Thoracic aorta (tissue), 2 donors: ENCODE results near the gene SLC16A5. TPM values are rescaled to one million over a fixed set of nuclear protein-coding genes. Genes with fewer than 3 reads are reported as not detected.

Experiments used
- ATAC-seq: fragments of 150-250 bp; one replicate; pipeline ENCODE4 v1.8.0; 2017; ENCODE audit warnings: low read depth; ENCODE audit not compliant: insufficient number of reproducible peaks, low FRiP score
- DNase-seq: peaks from one replicate; pipeline ENCODE4 v3.0.0-alpha.2; 2020; ENCODE audit warnings: low spot score
- H3K27ac ChIP-seq, 2 donors: fragments of 200-600 bp; sonication (generic); 1 replicate in 1 of 2; 2 replicates in 1 of 2; pipeline ENCODE4 v1.5.1; 2016; ENCODE audit warnings: mild to moderate bottlenecking in 2 of 2, moderate library complexity in 2 of 2
- H3K27me3 ChIP-seq: fragments of 200-600 bp; sonication (generic); replicated peaks from 2 replicates; pipeline ENCODE4 v1.6.0; 2016; ENCODE audit warnings: mild to moderate bottlenecking; ENCODE audit not compliant: insufficient read depth
- H3K36me3 ChIP-seq: fragments of 200-600 bp; sonication (generic); one replicate; pipeline ENCODE4 v1.5.1; 2016
- H3K4me1 ChIP-seq, 2 donors: fragments of 200-600 bp; sonication (generic); 1 replicate in 1 of 2; 2 replicates in 1 of 2; pipeline versions ENCODE4 v1.5.1 to v1.6.0; 2016; ENCODE audit warnings: low read depth in 2 of 2, mild to moderate bottlenecking in 1 of 2; ENCODE audit not compliant: control insufficient read depth in 1 of 2
- H3K4me3 ChIP-seq: fragments of 200-600 bp; sonication (generic); 2 replicates; pipeline ENCODE4 v1.5.1; 2016; ENCODE audit warnings: mild to moderate bottlenecking
- H3K9me3 ChIP-seq: fragments of 200-600 bp; sonication (generic); 2 replicates; pipeline ENCODE4 v1.5.1; 2016
- CTCF ChIP-seq: fragments of 200-600 bp; sonication (generic); IDR thresholded peaks from one replicate; pipeline ENCODE4 v1.5.1; 2019; ENCODE audit warnings: antibody characterized with exemption
- total RNA-seq, 2 donors: library from RNA; depleted of rRNA; stranded (reverse); fragments of >200 nt; gene quantifications; one replicate each; pipeline versions ENCODE4 v1.1.0 to v1.2.3, GENCODE V29; 2016

The SLC16A5 gene
- total RNA-seq, 2 donors from 2014 or later, result 9.2 to 10.0 TPM

- no peak overlapping the region for H3K27ac ChIP-seq
- DNase-seq, result no peak
- ATAC-seq, result no peak
These were observed 26.1 kb upstream of the SLC16A5 start for GRCh38 chr17:75061618-75062017.

GRCh38 chr17:75063201-75063600, 24.6 kb upstream of the SLC16A5 start:
- ATAC-seq (no peak), DNase-seq (no peak)
- Histone ChIP-seq H3K36me3 (peaks cover 56% of the 10 kb centered on the region), H3K4me1 (no peaks in the 10 kb centered on the region), H3K27me3 (no peaks in the 10 kb centered on the region), H3K4me3 (no peak overlapping the region), H3K27ac (no peak overlapping the region), H3K9me3 (no peaks in the 10 kb centered on the region)
- TF ChIP-seq CTCF, result no peak

More at GRCh38 chr17:75061618-75062017, 26.1 kb upstream of the SLC16A5 start:
- peaks cover 56% of the 10 kb centered on the region for H3K36me3 ChIP-seq
- no peak for TF ChIP-seq CTCF
- no peaks in the 10 kb centered on the region for H3K4me1 ChIP-seq
- no peak overlapping the region for H3K4me3 ChIP-seq
- H3K27me3 ChIP-seq, result no peaks in the 10 kb centered on the region
- H3K9me3 ChIP-seq, result no peaks in the 10 kb centered on the region

- no peak for TF ChIP-seq CTCF
- peaks cover 56% of the 10 kb centered on the region for H3K36me3 ChIP-seq
- DNase-seq (no peak), ATAC-seq (no peak)
- no peaks in the 10 kb centered on the region for H3K9me3 ChIP-seq
- no peaks in the 10 kb centered on the region for H3K27me3 ChIP-seq
- no peak overlapping the region for H3K4me3 ChIP-seq
- H3K27ac ChIP-seq, result no peak overlapping the region
- H3K4me1 ChIP-seq, result no peaks in the 10 kb centered on the region
These were observed 24.1 kb upstream of the SLC16A5 start for GRCh38 chr17:75063626-75064025.

GRCh38 chr17:75064040-75064439, 23.7 kb upstream of the SLC16A5 start:
- no peaks in the 10 kb centered on the region for H3K27me3 ChIP-seq
- H3K27ac ChIP-seq, result no peak overlapping the region
- no peak for TF ChIP-seq CTCF
- DNase-seq, result no peak
- H3K36me3 ChIP-seq, result peaks cover 56% of the 10 kb centered on the region
- H3K4me1 ChIP-seq, result no peaks in the 10 kb centered on the region
- H3K4me3 ChIP-seq, result no peak overlapping the region
- H3K9me3 ChIP-seq, result no peaks in the 10 kb centered on the region
- no peak for ATAC-seq

GRCh38 chr17:75064460-75064859, 23.3 kb upstream of the SLC16A5 start:
- ATAC-seq (no peak), DNase-seq (no peak)
- no peaks in the 10 kb centered on the region for H3K4me1 ChIP-seq
- peaks cover 56% of the 10 kb centered on the region for H3K36me3 ChIP-seq
- no peak for TF ChIP-seq CTCF
- H3K27ac ChIP-seq, result no peak overlapping the region
- no peaks in the 10 kb centered on the region for H3K27me3 ChIP-seq
- H3K4me3 ChIP-seq, result no peak overlapping the region
- no peaks in the 10 kb centered on the region for H3K9me3 ChIP-seq
